Measurements from ENCODE around the gene ZNF787. TPM values are rescaled to one million over a fixed set of nuclear protein-coding genes. Genes with fewer than 3 reads are reported as not detected.

ZNF787 gene
- total and polyA plus RNA-seq, 2 donors (not counting 1 experiment from before 2014, with no cell fraction given) = 2.6 to 28.7 TPM

DNA sequence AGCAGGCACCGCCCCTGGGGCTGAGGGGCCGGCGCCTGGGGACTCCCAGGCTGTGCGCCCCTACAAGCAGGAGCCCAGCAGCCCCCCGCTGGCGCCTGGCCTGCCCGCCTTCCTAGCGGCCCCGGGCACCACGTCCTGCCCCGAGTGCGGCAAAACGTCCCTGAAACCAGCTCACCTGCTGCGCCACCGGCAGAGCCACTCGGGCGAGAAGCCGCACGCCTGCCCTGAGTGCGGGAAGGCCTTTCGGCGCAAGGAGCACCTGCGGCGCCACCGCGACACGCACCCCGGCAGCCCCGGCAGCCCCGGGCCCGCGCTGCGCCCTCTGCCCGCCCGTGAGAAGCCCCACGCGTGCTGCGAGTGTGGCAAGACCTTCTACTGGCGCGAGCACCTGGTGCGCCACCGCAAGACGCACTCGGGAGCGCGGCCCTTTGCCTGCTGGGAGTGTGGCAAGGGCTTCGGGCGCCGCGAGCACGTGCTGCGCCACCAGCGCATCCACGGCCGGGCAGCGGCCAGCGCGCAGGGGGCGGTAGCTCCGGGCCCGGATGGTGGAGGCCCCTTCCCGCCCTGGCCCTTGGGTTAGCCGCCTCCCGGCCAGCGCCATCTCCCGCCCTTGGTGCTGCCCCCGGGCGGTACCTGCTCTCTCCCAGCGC, 38.7 kb upstream of the ZNF787 start:
- Histone ChIP-seq H3K4me3 (replicated peaks in 1 of 4; ENCODE audit: control extremely low read depth in 1 of 4, insufficient read depth in 1 of 4, low read depth in 3 of 4, low read length in 4 of 4) (no peak overlapping the region), H3K9me3 (ENCODE audit: control insufficient read depth, insufficient read depth, low read depth, low read length) (no peaks in the 10 kb centered on the region)

GRCh38 chr19:56159009-56159559, 38.0 kb upstream of the ZNF787 start:
- no peak for TF ChIP-seq EZH2 (IDR thresholded peaks at IDR 0.05; ENCODE audit: low read length, missing control alignments)
- TF ChIP-seq, protein P1, sequence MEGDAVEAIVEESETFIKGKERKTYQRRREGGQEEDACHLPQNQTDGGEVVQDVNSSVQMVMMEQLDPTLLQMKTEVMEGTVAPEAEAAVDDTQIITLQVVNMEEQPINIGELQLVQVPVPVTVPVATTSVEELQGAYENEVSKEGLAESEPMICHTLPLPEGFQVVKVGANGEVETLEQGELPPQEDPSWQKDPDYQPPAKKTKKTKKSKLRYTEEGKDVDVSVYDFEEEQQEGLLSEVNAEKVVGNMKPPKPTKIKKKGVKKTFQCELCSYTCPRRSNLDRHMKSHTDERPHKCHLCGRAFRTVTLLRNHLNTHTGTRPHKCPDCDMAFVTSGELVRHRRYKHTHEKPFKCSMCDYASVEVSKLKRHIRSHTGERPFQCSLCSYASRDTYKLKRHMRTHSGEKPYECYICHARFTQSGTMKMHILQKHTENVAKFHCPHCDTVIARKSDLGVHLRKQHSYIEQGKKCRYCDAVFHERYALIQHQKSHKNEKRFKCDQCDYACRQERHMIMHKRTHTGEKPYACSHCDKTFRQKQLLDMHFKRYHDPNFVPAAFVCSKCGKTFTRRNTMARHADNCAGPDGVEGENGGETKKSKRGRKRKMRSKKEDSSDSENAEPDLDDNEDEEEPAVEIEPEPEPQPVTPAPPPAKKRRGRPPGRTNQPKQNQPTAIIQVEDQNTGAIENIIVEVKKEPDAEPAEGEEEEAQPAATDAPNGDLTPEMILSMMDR (conservative IDR thresholded peaks at IDR 0.05 in 1 of 2, IDR thresholded peaks at IDR 0.05 in 1 of 2; ENCODE audit: low read depth in 1 of 2, low read length in 2 of 2) = no peak
- Histone ChIP-seq H4K20me1 (ENCODE audit: control insufficient read depth, extremely low read depth, insufficient read depth, low read length) (no peaks in the 10 kb centered on the region), H3K4me2 (ENCODE audit: extremely low read depth, insufficient read depth, low read length) (no peak overlapping the region), H2AFZ (ENCODE audit: low read length) (no peak overlapping the region), H3K27ac (ENCODE audit: insufficient read depth, low read length) (no peak overlapping the region), H3K79me2 (ENCODE audit: control insufficient read depth, insufficient read depth, low read length) (no peaks in the 10 kb centered on the region), H3K36me3 (ENCODE audit: control insufficient read depth, insufficient read depth, low read length) (peaks cover 10% of the 10 kb centered on the region), H3K4me3 (replicated peaks in 1 of 4; ENCODE audit: control extremely low read depth in 1 of 4, insufficient read depth in 1 of 4, low read depth in 3 of 4, low read length in 4 of 4) (no peak overlapping the region), H3K9ac (ENCODE audit: insufficient read depth, low read length) (no peak overlapping the region), H3K9me3 (ENCODE audit: control insufficient read depth, insufficient read depth, low read depth, low read length) (no peaks in the 10 kb centered on the region), H3K27me3 (ENCODE audit: control insufficient read depth, insufficient read depth, low read length) (no peaks in the 10 kb centered on the region), H3K4me1 (ENCODE audit: control insufficient read depth, extremely low read depth, insufficient read depth, low read length) (no peaks in the 10 kb centered on the region)
- DNase-seq (ENCODE audit: low read depth in 2 of 2) = peak in 1 of 2 donors; percentile 4

More for the DNA sequence above, 38.7 kb upstream of the ZNF787 start:
- no peak overlapping the region for H3K4me2 ChIP-seq (ENCODE audit: extremely low read depth, insufficient read depth, low read length)
- DNase-seq (ENCODE audit: low read depth in 2 of 2) = no peak
- H3K27me3 ChIP-seq (ENCODE audit: control insufficient read depth, insufficient read depth, low read length) = no peaks in the 10 kb centered on the region
- H2AFZ ChIP-seq (ENCODE audit: low read length) = no peak overlapping the region
- H4K20me1 ChIP-seq (ENCODE audit: control insufficient read depth, extremely low read depth, insufficient read depth, low read length) = no peaks in the 10 kb centered on the region
- no peaks in the 10 kb centered on the region for H3K79me2 ChIP-seq (ENCODE audit: control insufficient read depth, insufficient read depth, low read length)
- no peak overlapping the region for H3K27ac ChIP-seq (ENCODE audit: insufficient read depth, low read length)
- no peak overlapping the region for H3K9ac ChIP-seq (ENCODE audit: insufficient read depth, low read length)
- TF ChIP-seq EZH2 (IDR thresholded peaks at IDR 0.05; ENCODE audit: low read length, missing control alignments) = no peak
- TF ChIP-seq, protein P1 (conservative IDR thresholded peaks at IDR 0.05 in 1 of 2, IDR thresholded peaks at IDR 0.05 in 1 of 2; ENCODE audit: low read depth in 1 of 2, low read length in 2 of 2) = no peak
- H3K36me3 ChIP-seq (ENCODE audit: control insufficient read depth, insufficient read depth, low read length) = peaks cover 10% of the 10 kb centered on the region
- H3K4me1 ChIP-seq (ENCODE audit: control insufficient read depth, extremely low read depth, insufficient read depth, low read length) = no peaks in the 10 kb centered on the region

- Histone ChIP-seq H3K9me3 (ENCODE audit: control insufficient read depth, insufficient read depth, low read depth, low read length) (no peaks in the 10 kb centered on the region), H3K4me3 (replicated peaks in 1 of 4; ENCODE audit: control extremely low read depth in 1 of 4, insufficient read depth in 1 of 4, low read depth in 3 of 4, low read length in 4 of 4) (no peak overlapping the region), H2AFZ (ENCODE audit: low read length) (no peak overlapping the region), H4K20me1 (ENCODE audit: control insufficient read depth, extremely low read depth, insufficient read depth, low read length) (no peaks in the 10 kb centered on the region), H3K27me3 (ENCODE audit: control insufficient read depth, insufficient read depth, low read length) (no peaks in the 10 kb centered on the region), H3K79me2 (ENCODE audit: control insufficient read depth, insufficient read depth, low read length) (no peaks in the 10 kb centered on the region), H3K4me1 (ENCODE audit: control insufficient read depth, extremely low read depth, insufficient read depth, low read length) (no peaks in the 10 kb centered on the region), H3K9ac (ENCODE audit: insufficient read depth, low read length) (no peak overlapping the region), H3K36me3 (ENCODE audit: control insufficient read depth, insufficient read depth, low read length) (peaks cover 10% of the 10 kb centered on the region), H3K27ac (ENCODE audit: insufficient read depth, low read length) (no peak overlapping the region), H3K4me2 (ENCODE audit: extremely low read depth, insufficient read depth, low read length) (no peak overlapping the region)
- no peak for TF ChIP-seq EZH2 (IDR thresholded peaks at IDR 0.05; ENCODE audit: low read length, missing control alignments)
- TF ChIP-seq, protein P1 (conservative IDR thresholded peaks at IDR 0.05 in 1 of 2, IDR thresholded peaks at IDR 0.05 in 1 of 2; ENCODE audit: low read depth in 1 of 2, low read length in 2 of 2) = no peak
- no peak for DNase-seq (ENCODE audit: low read depth in 2 of 2)
Observed at GRCh38 chr19:56158170-56158757, 37.2 kb upstream of the ZNF787 start.

Measured in fibroblast of lung (primary cell).